K562 (cell line): ENCODE data around the gene LRP1B. TPM values are rescaled to one million over a fixed set of nuclear protein-coding genes. Genes with fewer than 3 reads are reported as not detected.

ENCODE experiments used
- ATAC-seq: fragments of 200-7000 bp; cut with Tn5 transposase; 3 replicates; pipeline ENCODE4 v1.9.1; 2020; ENCODE audit warnings: moderate library complexity
- BruUV-seq: library from RNA; stranded (reverse); fragments of 400-500 nt; replicated peaks from 2 replicates; lab custom pipeline; 2021; lab: Mats Ljungman, UMichigan
- CTCF ChIA-PET: fragments of 300-600 bp; formaldehyde crosslinking; extraction: SDS; loops from one replicate; lab custom pipeline; 2021; ENCODE audit warnings: low intra/inter-chr PET ratio; lab: Yijun Ruan, JAX
- POLR2A ChIA-PET: fragments of 300-600, 350-650 bp; sonication (Branson Sonifier 250); formaldehyde crosslinking; extraction: SDS; loops from one replicate; lab custom pipeline; 2021; ENCODE audit warnings: antibody characterized with exemption, inconsistent platforms; lab: Yijun Ruan, JAX
- DNase-seq, 4 experiments: peaks; one replicate each; pipeline versions ENCODE4 v3.0.0 to v3.0.0-alpha.2; 2011 to 2018; ENCODE audit warnings: low spot score in 3 of 4, mixed read lengths in 3 of 4; ENCODE audit errors: extremely low read depth in 1 of 4
- FAIRE-seq: peaks from 2 replicates; lab custom pipeline; 2011; peaks lifted over from hg19 to GRCh38; lab: Jason Lieb, UNC
- H2AFZ ChIP-seq: 2 replicates; pipeline ENCODE4 v1.6.0; 2011; ENCODE audit warnings: low read depth, low read length, control low read depth, inconsistent platforms
- H3K27ac ChIP-seq: fragments of 200-600 bp; 3 replicates; pipeline ENCODE4 v1.8.0; 2011; ENCODE audit warnings: low read depth, mild to moderate bottlenecking, control low read depth, inconsistent platforms, low read length, moderate library complexity, mixed read lengths; ENCODE audit errors: extremely low read depth
- H3K27me3 ChIP-seq, 2 experiments: fragments of 300-600 bp in 1 of 2; 2 replicates in 1 of 2; 3 replicates in 1 of 2; pipeline versions ENCODE4 v1.6.0 to v1.8.0; 2011; ENCODE audit warnings: inconsistent platforms in 2 of 2, low read length in 2 of 2, mild to moderate bottlenecking in 1 of 2, mixed read lengths in 1 of 2, moderate library complexity in 1 of 2; ENCODE audit not compliant: control insufficient read depth in 2 of 2, insufficient read depth in 2 of 2
- H3K36me3 ChIP-seq: fragments of 300-600 bp; 3 replicates; pipeline ENCODE4 v1.8.0; 2011; ENCODE audit warnings: mild to moderate bottlenecking, low read length, inconsistent platforms; ENCODE audit not compliant: control insufficient read depth, insufficient read depth
- H3K4me1 ChIP-seq, 2 experiments: fragments of 200-600 bp in 1 of 2; replicated peaks in 1 of 2; 2 replicates in 1 of 2; 3 replicates in 1 of 2; pipeline versions ENCODE4 v1.5.1 to v1.8.0; 2011; ENCODE audit warnings: inconsistent platforms in 2 of 2, low read length in 2 of 2, mild to moderate bottlenecking in 1 of 2, mixed read lengths in 1 of 2, moderate library complexity in 1 of 2; ENCODE audit not compliant: control insufficient read depth in 2 of 2, insufficient read depth in 2 of 2
- H3K4me2 ChIP-seq: 2 replicates; pipeline ENCODE4 v1.6.1; 2011; ENCODE audit warnings: low read length, control low read depth, inconsistent platforms, mixed read lengths; ENCODE audit not compliant: insufficient read depth
- H3K4me3 ChIP-seq: fragments of 200-600 bp; sonication (generic), shearing (Covaris generic); 2 replicates; pipeline ENCODE4 v1.5.1; 2016; ENCODE audit warnings: control low read depth, inconsistent platforms
- H3K79me2 ChIP-seq: fragments of 200-600 bp; 3 replicates; pipeline ENCODE4 v1.8.0; 2011; ENCODE audit warnings: low read length, inconsistent platforms; ENCODE audit not compliant: control insufficient read depth, insufficient read depth
- H3K9ac ChIP-seq, 2 experiments: 2 replicates each; pipeline versions ENCODE4 v1.6.0 to v1.6.1; 2011; ENCODE audit warnings: low read depth in 2 of 2, low read length in 2 of 2, control low read depth in 1 of 2, inconsistent platforms in 1 of 2, mild to moderate bottlenecking in 1 of 2, mixed read lengths in 1 of 2; ENCODE audit not compliant: insufficient read depth in 1 of 2
- H3K9me1 ChIP-seq: one replicate; pipeline ENCODE4 v1.6.0; 2011; ENCODE audit warnings: inconsistent platforms, mild to moderate bottlenecking, low read length, moderate library complexity; ENCODE audit not compliant: control insufficient read depth, insufficient read depth
- H3K9me3 ChIP-seq: replicated peaks from 2 replicates; pipeline ENCODE4 v1.5.1; 2011; ENCODE audit warnings: low read depth, low read length, inconsistent platforms; ENCODE audit not compliant: control insufficient read depth, insufficient read depth
- H4K20me1 ChIP-seq: replicated peaks from 2 replicates; pipeline ENCODE4 v1.6.1; 2011; ENCODE audit warnings: low read length, inconsistent platforms, mixed read lengths; ENCODE audit not compliant: control insufficient read depth, insufficient read depth
- EGR1 ChIP-seq: fragments of 450-650 bp; conservative IDR thresholded peaks from 2 replicates; pipeline ENCODE4 v1.6.1; 2017; ENCODE audit warnings: mild to moderate bottlenecking
- MAFF ChIP-seq: IDR thresholded peaks from 2 replicates; pipeline ENCODE4 v1.6.1; 2012; ENCODE audit warnings: low read length, improper control_type of control experiment
- SNRNP70 ChIP-seq: fragments of 200-400 bp; formaldehyde crosslinking; optimal IDR thresholded peaks from 2 replicates; pipeline ENCODE3; 2017; ENCODE audit warnings: low read depth, low read length
- ZNF174 ChIP-seq: fragments of 250-450 bp; sonication (Bioruptor Pico); IDR thresholded peaks from 2 replicates; pipeline ENCODE4 v1.4.0; 2020; ENCODE audit warnings: mild to moderate bottlenecking
- WGBS: fragments of 100-300 bp; shearing (Covaris generic); methylation state at CpG from one replicate; pipeline ENCODE4 v1.1.6; 2016; ENCODE audit warnings: low coverage, mixed read lengths; ENCODE audit not compliant: insufficient coverage; ENCODE audit errors: missing lambda C conversion rate; 5-methylcytosine and 5-hydroxymethylcytosine counted together
- in situ Hi-C: fragments of 300-500 bp; cut with MboI; formaldehyde crosslinking; loops from 4 replicates; pipeline ENCODE4 v1.15.0; 2018; ENCODE audit warnings: inconsistent platforms, mixed read lengths
- intact Hi-C: fragments of 100-400 bp; cut with micrococcal nuclease; formaldehyde crosslinking; loops from 2 replicates; pipeline ENCODE4 v1.14.2; 2022
- polyA plus RNA-seq, 8 experiments: library from polyadenylated mRNA; depleted of rRNA in 4 of 8; stranded (reverse) in 5 of 8; unstranded in 3 of 8; fragments of >200 nt; fragmentation: Nextera tagmentation in 2 of 8; fragmentation: Illumina TruSeq in 1 of 8; extraction: Ambion mirVana in 2 of 8; extraction: Trizol in 1 of 8; gene quantifications; 2 replicates each; pipeline versions ENCODE4 v1.2.1 to v1.2.3, GENCODE V29; 2011 to 2014; ENCODE audit warnings: inconsistent platforms in 1 of 8, missing spikeins in 1 of 8
- total RNA-seq, 7 experiments: library from RNA; depleted of rRNA in 6 of 7; stranded (reverse); fragments of >200 nt in 6 of 7; fragmentation: Illumina TruSeq in 2 of 7; extraction: Trizol in 2 of 7; gene quantifications; 2 replicates each; pipeline versions ENCODE4 v1.2.1 to v1.2.3, GENCODE V29; 2011 to 2021; ENCODE audit warnings: low replicate concordance in 1 of 7
- TF ChIP-seq, protein P1 (sequence below): fragments of 450-650 bp; formaldehyde crosslinking; IDR thresholded peaks from 2 replicates; pipeline ENCODE4 v1.4.0; 2020; ENCODE audit warnings: mild to moderate bottlenecking, mixed read lengths
- TF ChIP-seq, protein P2 (sequence below): sonication (generic); formaldehyde crosslinking; IDR thresholded peaks from 2 replicates; pipeline ENCODE4 v1.8.1; 2023; ENCODE audit warnings: mild to moderate bottlenecking, missing genetic modification reagents
- TF ChIP-seq, protein P3 (sequence below): fragments of 450-650 bp; IDR thresholded peaks from 2 replicates; pipeline ENCODE4 v1.6.1; 2016; ENCODE audit warnings: low read depth, mild to moderate bottlenecking, moderate library complexity
- TF ChIP-seq, protein P4 (sequence below): fragments of 250-450 bp; sonication (Bioruptor Pico); IDR thresholded peaks from 2 replicates; pipeline ENCODE4 v1.8.0; 2022; ENCODE audit warnings: inconsistent platforms

Gene LRP1B
- total and polyA plus RNA-seq, 9 of the 15 experiments (the other 6 are each of a cell fraction or from before 2014, with no cell fraction given): not detected

DNA sequence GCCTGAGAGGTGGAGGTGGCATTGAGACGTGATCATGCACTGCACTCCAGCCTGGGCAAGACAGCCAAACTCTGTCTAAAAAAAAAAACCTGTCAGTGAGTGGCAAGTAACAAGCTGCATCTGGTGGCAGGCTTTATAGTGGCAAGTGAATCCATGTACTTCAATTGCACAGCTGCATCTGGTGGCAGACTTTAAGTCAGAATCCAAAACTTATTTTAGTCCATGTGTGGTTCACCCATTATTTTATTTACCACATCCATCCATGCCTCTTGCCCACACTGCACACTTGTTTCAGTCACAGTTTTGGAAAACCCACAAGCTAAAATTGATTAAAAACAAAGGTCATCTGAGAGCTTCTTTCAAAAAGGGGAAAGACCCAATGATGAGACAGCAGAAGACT is 1714.2 kb downstream of the LRP1B start:
- Histone ChIP-seq H3K4me2 (no peak overlapping the region), H3K9ac (no peak overlapping the region), H3K4me3 (no peak overlapping the region), H4K20me1 (no peaks in the 10 kb centered on the region), H3K79me2 (no peaks in the 10 kb centered on the region), H3K4me1 (no peaks in the 10 kb centered on the region), H3K27me3 (no peaks in the 10 kb centered on the region), H3K9me3 (no peaks in the 10 kb centered on the region), H3K9me1 (no peaks in the 10 kb centered on the region), H2AFZ (no peak overlapping the region), H3K36me3 (no peaks in the 10 kb centered on the region), H3K27ac (no peak overlapping the region)
- intact Hi-C loops (no loop called here), in situ Hi-C loops (no loop called here)
- FAIRE-seq: no peak
- no peak for DNase-seq
- CTCF ChIA-PET: no interaction called here
- WGBS: no CpG with 5 or more reads among the region's 1 CpG
- BruUV-seq: no TSS peak
- no peak for ATAC-seq
- POLR2A ChIA-PET: no interaction called here
- TF ChIP-seq, protein P1, sequence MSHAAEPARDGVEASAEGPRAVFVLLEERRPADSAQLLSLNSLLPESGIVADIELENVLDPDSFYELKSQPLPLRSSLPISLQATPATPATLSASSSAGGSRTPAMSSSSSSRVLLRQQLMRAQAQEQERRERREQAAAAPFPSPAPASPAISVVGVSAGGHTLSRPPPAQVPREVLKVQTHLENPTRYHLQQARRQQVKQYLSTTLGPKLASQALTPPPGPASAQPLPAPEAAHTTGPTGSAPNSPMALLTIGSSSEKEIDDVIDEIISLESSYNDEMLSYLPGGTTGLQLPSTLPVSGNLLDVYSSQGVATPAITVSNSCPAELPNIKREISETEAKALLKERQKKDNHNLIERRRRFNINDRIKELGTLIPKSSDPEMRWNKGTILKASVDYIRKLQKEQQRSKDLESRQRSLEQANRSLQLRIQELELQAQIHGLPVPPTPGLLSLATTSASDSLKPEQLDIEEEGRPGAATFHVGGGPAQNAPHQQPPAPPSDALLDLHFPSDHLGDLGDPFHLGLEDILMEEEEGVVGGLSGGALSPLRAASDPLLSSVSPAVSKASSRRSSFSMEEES: no peak
- TF ChIP-seq ZNF174 (CRISPR knock-in tag): no peak
- TF ChIP-seq, protein P2, sequence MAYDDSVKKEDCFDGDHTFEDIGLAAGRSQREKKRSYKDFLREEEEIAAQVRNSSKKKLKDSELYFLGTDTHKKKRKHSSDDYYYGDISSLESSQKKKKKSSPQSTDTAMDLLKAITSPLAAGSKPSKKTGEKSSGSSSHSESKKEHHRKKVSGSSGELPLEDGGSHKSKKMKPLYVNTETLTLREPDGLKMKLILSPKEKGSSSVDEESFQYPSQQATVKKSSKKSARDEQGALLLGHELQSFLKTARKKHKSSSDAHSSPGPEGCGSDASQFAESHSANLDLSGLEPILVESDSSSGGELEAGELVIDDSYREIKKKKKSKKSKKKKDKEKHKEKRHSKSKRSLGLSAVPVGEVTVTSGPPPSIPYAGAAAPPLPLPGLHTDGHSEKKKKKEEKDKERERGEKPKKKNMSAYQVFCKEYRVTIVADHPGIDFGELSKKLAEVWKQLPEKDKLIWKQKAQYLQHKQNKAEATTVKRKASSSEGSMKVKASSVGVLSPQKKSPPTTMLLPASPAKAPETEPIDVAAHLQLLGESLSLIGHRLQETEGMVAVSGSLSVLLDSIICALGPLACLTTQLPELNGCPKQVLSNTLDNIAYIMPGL: no peak
- no peak for TF ChIP-seq EGR1
- TF ChIP-seq, protein P3, sequence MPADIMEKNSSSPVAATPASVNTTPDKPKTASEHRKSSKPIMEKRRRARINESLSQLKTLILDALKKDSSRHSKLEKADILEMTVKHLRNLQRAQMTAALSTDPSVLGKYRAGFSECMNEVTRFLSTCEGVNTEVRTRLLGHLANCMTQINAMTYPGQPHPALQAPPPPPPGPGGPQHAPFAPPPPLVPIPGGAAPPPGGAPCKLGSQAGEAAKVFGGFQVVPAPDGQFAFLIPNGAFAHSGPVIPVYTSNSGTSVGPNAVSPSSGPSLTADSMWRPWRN: no peak
- no peak for TF ChIP-seq SNRNP70
- no peak for TF ChIP-seq MAFF
- TF ChIP-seq, protein P4, sequence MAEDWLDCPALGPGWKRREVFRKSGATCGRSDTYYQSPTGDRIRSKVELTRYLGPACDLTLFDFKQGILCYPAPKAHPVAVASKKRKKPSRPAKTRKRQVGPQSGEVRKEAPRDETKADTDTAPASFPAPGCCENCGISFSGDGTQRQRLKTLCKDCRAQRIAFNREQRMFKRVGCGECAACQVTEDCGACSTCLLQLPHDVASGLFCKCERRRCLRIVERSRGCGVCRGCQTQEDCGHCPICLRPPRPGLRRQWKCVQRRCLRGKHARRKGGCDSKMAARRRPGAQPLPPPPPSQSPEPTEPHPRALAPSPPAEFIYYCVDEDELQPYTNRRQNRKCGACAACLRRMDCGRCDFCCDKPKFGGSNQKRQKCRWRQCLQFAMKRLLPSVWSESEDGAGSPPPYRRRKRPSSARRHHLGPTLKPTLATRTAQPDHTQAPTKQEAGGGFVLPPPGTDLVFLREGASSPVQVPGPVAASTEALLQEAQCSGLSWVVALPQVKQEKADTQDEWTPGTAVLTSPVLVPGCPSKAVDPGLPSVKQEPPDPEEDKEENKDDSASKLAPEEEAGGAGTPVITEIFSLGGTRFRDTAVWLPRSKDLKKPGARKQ: no peak
